NCI-H446 (cell line): ENCODE data around the gene TRIM72.
A peak's percentile ranks its signal among the peaks of the same experiment; 100 is the strongest.
"Not testable (repeated sequence)": the region's sequence is repeated elsewhere in the genome, so short reads cannot be mapped to it uniquely, and the experiment has no call there.

Experiments
- DNase-seq, 2 experiments: peaks; one replicate each; lab custom pipeline; 2025; lab: John Stamatoyannopoulos, UW

The TRIM72 gene

DNA sequence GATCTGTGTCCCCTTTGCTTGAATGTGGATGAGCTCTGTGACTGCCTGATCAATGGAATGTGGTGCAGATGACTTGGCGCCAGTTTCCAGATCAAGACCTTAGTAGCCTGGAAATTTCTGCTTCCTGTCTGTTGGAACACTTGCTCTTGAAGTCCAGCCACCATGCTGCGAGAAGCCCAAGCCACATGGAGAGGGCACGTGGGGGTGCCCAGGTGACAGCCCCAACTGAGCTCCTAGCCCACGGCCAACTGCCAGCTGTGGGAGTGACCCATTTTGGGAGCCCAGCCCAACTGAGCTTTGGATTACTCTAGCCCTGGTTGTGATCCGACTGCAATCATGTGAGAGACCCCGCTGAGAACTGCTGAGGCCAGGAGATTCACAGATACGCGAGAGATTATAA lies 42.5 kb downstream of the TRIM72 start:
- no peak for DNase-seq

DNA sequence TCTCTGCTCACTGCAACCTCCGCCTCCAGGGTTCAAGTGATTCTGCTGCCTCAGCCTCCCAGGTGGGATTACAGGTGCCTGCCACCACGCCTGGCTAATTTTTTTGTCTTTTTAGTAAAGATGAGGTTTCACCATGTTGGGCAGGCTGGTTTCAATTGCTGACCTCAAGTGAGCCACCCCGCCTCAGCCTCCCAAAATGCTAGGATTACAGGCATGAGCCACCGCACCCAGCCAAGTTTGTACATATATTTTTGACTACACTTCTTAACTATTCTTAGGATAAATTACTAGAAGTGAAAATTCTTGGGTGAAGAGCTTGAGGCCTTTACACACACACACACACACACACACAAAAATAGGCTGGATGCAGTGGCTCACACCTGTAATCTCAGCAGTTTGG lies 44.4 kb downstream of the TRIM72 start:
- DNase-seq, result no peak

DNA sequence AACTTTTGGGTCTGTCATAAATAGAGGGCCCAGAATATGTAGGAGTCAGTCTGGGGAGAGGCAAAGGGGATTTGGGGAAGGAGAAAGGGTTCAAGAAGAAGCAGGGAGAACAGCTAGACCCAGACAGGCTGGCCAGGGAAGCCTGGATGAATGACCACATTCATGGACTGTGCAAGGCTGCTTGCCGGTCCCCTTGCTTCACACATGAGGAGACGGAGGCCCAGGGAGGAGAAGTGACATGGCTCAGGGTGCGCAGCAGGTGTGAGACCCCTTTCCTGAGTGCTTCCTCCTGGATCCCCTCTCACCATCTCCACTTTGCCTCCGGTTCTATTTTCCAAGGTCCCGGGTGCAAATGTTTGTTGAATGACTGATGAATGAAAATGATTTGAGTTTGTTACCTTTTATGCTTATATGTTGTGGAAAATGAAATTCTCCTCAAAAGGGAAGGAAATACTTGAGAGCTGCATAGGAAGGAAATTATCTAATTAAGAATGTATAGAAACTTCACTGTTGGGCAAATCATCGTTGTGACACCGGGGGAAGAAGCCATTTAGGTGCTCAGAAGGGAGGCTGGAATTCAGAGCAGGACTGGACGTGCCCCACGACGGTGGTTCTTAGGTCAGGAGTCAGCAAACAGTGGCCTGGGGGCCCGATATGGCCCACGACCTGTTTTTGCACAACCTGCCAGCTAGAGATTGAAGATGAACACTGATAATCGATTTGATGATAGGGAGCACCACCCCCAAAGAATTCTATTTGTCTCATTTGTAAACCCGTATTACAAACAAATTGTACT lies 46.4 kb downstream of the TRIM72 start:
- no peak for DNase-seq

DNA sequence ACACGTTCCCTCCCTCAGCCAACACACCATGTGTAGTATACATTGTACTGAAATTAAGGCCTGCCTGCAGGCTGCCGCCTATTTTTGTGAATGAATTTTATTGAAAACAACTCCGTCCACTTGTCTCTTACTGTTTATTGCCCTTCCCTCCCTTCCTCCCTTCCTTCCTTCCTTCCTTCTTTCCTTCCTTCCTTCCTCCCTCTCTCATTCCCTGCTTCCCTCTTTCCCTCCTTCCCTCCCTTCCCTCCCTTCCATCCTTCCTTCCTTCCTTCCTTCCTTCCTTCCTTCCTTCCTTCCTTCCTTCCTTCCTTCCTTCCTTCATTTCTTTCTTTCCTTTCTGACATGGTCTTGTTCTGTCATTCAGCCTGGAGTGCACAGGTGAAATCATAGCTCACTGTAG lies 48.2 kb downstream of the TRIM72 start:
- DNase-seq, result no peak

DNA sequence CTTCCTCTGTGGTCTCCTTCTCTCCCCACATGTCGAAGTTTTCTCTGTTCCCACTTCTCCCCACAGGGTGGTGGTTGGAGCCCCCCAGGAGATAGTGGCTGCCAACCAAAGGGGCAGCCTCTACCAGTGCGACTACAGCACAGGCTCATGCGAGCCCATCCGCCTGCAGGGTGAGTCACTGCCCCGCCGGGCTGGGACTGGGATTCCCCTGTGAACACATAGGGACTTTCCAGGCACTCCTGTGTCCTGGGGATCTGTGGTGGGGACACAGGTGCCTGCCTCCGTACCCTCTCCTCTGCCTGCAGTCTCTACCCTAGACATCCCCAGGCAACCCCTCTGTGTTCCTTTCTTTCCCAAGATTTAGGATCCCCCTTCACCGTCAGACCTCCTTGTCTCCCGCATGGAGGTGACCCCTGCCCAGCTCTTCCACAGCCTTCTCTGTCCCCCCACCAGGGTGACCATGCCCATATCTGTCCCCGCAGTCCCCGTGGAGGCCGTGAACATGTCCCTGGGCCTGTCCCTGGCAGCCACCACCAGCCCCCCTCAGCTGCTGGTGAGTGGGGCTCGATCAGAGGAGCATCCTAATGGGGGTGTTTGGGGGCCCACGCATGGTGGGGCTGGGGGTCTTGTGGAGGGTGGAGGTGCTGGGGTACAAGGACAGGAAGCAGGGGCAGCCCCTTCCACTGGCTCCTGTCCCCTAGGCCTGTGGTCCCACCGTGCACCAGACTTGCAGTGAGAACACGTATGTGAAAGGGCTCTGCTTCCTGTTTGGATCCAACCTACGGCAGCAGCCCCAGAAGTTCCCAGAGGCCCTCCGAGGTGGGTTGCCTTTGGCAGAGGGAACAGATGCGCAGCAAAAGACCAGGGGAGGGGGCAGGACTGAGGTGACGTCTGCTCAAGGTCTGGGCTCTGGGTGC lies 51.7 kb downstream of the TRIM72 start:
- no peak for DNase-seq

DNA sequence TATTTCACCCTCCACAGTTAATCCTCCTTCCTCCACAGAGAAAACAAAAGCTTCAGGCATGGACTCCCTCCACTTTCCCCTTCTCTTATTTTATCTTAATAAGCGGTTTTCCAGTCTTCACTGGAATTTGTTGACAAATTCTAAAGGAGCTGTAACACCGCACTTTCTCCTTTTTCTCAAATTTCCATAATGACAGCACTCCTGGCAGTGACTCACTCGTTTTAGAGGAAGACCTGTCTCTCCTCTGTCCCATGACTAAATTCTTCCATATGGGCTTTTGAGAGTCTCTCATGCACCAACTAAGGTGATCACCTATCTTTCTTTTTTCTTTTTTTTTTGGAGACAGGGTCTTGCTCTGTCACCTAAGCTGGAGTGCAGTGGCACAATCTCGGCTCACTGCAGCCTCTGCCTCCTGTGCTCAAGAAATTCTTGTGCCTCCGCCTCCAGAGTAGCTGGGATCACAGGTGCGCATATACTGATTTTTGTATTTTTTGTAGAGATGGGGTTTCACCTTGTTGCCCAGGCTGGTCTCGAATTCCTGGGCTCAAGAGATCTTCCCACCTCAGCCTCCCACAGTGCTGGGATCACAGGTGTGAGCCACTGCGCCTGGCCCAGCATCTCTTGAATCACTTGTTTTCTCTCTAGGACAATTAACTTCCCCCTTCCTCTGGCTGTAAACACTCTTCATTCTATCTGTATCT lies 53.6 kb downstream of the TRIM72 start:
- no peak for DNase-seq

DNA sequence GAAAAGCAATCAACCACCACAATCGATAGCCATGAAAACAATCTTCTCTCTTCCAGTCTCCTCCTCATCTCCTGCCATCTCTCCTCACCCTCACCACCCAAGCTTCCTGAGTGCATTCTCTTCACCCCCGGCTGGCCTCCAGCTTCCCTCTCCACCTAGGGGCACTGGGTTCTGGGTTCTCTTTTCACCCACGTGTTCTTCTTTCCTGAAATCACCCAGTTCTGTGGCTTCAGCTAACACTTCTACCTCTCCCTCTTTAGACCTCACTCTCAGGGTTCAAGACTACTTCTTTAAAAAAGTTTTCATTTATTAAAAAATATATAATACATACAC lies 54.1 kb downstream of the TRIM72 start:
- DNase-seq, result no peak

DNA sequence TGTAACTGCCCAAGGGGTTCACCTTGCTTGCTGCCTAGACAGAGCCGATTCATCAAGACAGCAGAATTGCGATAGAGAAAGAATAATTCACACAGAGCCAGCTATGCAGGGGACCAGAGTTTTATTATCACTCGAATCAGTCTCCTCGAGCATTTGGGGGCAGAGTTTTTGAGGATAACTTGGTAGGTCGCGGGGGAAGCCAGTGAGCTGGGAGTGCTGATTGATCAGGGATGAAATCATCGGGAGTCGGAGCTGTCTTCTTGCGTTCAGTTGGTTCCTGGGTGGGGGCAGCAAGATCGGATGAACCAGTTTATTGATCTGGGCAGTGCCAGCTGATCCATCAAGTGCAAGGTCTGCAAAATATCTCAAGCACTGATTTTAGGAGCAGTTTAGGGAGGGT lies 55.0 kb downstream of the TRIM72 start:
- no peak for DNase-seq

DNA sequence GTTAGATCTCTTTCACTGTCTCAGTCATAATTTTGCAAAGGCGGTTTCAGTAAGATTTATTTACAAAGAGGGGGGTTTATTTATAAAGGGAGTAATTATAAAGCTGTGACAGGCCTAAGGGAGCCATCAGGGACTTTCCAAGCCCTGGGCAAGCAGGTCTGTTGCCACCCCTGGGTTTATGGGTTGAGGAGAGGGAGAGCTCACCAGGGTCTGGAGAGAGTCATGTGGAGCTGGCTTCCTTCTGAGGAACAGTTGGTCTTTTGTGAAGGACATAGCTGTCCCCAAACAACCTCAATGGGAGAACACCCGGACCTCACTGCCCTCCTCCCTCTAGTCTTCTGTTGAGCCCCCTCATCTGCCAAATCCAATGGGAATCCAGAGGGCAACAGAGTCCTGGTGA lies 55.6 kb downstream of the TRIM72 start:
- DNase-seq, result no peak

DNA sequence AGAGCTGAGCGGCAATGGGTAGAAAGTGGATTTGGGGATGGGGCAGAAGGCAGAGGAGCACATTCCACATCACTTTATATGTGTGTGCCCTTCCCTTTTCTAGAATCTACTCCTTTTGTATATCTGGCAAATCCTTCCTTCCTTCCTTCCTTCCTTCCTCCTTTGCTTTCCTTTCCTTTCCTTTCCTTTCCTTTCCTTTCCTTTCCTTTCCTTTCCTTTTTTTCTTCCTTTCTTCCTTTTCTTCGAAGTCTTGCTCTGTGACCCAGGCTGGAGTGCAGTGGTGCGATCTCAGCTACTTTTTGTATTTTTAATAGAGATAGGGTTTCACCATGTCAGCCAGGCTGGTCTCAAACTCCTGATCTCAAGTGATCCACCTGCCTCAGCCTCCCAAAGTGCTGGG lies 56.1 kb downstream of the TRIM72 start:
- not testable (repeated sequence) for DNase-seq

DNA sequence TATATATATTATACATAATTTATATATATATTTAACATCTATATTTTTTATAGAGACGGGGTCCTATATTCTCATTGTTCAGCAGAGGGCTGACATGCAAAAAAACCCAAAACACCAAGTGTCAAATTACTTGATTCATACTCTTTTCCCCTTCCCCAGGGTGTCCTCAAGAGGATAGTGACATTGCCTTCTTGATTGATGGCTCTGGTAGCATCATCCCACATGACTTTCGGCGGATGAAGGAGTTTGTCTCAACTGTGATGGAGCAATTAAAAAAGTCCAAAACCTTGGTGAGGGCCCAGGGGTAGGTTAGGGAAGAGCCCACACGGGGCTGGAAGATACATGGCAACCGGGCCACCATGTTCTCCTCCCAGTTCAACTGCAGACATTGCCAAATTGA lies 56.9 kb downstream of the TRIM72 start:
- DNase-seq, result peak in 1 of 2 experiments; percentile 41

DNA sequence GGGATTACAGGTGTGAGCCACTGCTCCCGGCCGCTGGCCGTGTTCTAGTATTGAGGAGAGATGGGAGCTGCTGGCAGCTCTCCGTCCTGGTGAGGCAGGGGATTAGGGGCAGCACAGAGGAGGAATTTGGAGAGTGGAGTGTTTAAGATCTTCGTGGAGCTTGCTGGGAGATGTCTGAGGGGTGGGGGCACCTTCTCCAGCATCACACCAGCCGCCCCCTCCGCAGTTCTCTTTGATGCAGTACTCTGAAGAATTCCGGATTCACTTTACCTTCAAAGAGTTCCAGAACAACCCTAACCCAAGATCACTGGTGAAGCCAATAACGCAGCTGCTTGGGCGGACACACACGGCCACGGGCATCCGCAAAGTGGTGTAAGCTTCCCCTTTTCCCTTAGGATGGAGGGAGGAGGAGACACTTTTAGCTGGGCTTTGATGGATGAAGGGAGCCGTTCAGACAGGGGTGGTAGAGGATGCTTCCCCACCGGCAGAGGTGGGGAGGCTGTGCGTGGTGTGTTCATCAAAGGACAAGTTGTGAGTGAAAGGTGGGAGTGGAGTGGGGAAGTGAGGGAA lies 57.8 kb downstream of the TRIM72 start:
- DNase-seq, result no peak

DNA sequence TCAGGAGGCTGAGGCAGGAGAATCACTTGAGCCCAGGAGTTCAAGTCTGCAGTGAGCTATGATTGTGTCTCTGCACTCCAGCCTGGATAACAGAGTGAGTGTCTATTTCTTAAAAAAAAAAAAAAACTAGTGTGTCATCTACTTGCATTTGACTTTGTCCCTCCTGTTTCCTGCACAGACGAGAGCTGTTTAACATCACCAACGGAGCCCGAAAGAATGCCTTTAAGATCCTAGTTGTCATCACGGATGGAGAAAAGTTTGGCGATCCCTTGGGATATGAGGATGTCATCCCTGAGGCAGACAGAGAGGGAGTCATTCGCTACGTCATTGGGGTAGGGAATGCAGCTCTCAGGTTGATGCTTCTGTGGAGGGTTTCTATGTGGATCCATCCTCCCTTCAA lies 59.3 kb downstream of the TRIM72 start:
- DNase-seq, result no peak

DNA sequence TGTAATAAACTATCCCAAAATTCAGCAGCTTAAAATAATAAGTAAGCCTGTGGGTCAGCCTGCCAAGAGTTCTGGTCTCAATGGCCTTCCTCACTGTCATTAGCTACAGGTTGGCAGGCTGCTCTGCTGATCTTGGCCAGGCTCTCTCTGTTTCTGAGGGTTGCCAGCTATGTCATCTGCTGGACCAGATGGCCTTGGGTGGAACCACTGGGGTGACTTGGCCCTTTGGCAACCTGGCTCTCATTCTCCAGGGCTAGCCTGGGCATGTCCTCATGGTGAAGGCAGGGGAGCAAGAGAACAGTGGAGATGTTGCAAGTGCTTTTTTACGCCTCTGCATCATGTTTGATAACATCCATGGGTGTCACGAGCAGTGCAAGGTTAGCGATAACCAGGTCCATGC lies 59.8 kb downstream of the TRIM72 start:
- DNase-seq, result peak; percentile 97

DNA sequence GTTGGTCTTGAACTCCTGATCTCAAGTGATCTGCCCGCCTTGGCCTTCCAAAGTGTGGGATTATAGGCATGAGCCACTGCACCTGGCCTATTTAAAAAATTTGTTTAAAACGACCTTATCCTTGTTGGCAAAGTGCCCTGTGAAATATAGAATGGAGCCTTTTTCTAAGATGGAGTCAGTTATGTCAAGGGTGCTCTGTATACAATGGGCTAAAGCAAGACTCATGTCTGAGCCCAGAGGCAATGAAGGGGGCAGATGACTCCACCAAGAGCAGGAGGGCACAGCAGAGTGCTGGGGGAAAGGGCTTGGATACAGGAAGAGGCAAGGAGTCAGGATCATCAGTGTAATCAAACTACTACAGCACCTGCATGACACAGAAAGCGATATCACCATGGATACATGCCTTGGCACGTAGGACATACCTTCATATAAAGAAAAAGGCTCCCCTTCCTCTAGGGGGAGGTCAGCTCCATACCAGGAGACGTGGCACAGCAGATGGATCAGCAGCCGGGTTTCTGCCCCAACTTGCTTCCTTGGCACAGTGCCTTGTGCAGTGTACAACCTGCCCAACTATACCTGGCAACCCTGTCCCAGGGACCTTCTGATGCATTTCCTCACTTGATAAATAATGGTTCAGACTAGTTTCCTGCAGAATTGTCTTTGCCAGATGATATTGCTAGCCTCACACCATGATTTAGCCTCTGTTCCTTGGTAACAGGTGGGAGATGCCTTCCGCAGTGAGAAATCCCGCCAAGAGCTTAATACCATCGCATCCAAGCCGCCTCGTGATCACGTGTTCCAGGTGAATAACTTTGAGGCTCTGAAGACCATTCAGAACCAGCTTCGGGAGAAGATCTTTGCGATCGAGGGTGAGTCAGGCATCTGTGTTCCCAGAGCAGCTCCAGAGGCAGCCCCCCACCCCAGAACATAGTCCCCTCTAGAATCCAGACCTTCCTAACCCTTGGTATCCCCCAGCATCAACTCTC lies 61.2 kb downstream of the TRIM72 start:
- peak; percentile 3 to 68 for DNase-seq

DNA sequence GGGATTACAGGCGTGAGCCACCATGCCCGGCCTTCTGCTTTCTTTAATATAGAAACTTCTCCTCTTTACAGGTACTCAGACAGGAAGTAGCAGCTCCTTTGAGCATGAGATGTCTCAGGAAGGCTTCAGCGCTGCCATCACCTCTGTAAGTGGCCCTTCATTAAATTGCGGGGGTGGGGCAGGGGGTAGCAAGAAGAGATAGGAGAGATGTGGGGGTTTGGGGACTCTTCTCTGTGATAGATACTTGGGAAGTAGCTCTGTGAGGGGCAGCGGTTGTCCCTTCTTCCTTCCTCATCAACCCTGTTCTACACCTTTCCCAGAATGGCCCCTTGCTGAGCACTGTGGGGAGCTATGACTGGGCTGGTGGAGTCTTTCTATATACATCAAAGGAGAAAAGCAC lies 62.7 kb downstream of the TRIM72 start:
- DNase-seq, result no peak

DNA sequence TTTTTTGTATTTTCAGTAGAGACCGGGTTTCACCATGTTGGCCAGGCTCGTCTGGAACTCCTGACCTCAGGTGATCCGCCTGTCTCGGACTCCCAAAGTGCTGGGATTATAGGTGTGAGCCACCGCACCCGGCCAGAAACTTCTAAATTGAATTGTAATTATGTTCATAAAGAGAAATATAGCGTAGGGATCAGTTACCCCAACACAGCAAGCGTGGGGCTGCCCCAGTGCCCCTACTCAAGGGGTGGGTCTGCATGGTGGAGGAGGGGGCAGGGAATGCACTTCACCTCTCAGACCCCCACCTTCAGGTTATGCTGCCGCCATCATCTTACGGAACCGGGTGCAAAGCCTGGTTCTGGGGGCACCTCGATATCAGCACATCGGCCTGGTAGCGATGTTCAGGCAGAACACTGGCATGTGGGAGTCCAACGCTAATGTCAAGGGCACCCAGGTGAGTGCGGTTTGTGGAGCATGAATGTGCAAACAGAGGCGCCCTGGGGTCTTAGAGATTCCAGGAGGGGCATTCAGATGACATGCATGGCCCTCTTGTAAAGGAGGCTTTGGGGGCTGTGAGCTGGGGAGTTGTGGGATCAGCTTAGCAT lies 63.8 kb downstream of the TRIM72 start:
- DNase-seq, result no peak

DNA sequence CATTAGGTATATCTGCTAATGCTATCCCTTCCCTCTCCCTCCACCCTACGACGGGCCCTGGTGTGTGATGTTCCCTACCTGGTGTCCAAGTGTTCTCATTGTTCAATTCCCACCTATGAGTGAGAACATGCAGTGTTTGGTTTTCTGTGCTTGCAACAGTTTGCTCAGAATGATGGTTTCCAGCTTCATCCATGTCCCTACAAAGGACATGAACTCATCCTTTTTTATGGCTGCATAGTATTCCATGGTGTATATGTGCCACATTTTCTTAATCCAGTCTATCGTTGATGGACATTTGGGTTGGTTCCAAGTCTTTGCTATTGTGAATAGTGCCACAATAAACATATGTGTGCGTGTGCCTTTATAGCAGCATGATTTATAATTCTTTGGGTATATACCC lies 64.9 kb downstream of the TRIM72 start:
- DNase-seq, result not testable (repeated sequence)
